Naive B cell (primary cell): Measurements from ENCODE around the gene COL19A1. TPM values are rescaled to one million over a fixed set of nuclear protein-coding genes. Genes with fewer than 3 reads are reported as not detected.
"Not testable (repeated sequence)": the region's sequence is repeated elsewhere in the genome, so short reads cannot be mapped to it uniquely, and the experiment has no call there.

Source experiments
- ATAC-seq, 2 donors: fragments of 150-1000 bp; cut with Tn5 transposase; 2 replicates each; pipeline ENCODE4 v1.10.0; 2021; ENCODE audit warnings: low read depth in 2 of 2, mild to moderate bottlenecking in 2 of 2, moderate library complexity in 2 of 2
- DNase-seq: peaks from one replicate; pipeline ENCODE4 v3.0.0; 2022
- H3K27ac Mint-ChIP-seq, 6 donors: one replicate each; pipeline ENCODE4 v1.8.0; 2020 to 2022; ENCODE audit warnings: mild to moderate bottlenecking in 6 of 6, mixed read lengths in 6 of 6, moderate library complexity in 5 of 6, inconsistent platforms in 2 of 6
- H3K27me3 Mint-ChIP-seq, 3 donors: one replicate each; pipeline ENCODE4 v1.8.0; 2021 to 2022; ENCODE audit warnings: mixed read lengths in 3 of 3, mild to moderate bottlenecking in 1 of 3
- H3K36me3 Mint-ChIP-seq, 2 donors: one replicate each; pipeline ENCODE4 v1.8.0; 2020 to 2022; ENCODE audit warnings: mixed read lengths in 2 of 2, inconsistent platforms in 1 of 2, mild to moderate bottlenecking in 1 of 2
- H3K4me1 Mint-ChIP-seq, 3 donors: one replicate each; pipeline ENCODE4 v1.8.0; 2020 to 2022; ENCODE audit warnings: mixed read lengths in 3 of 3, inconsistent platforms in 1 of 3, mild to moderate bottlenecking in 1 of 3, moderate library complexity in 1 of 3
- H3K4me3 Mint-ChIP-seq, 8 donors: one replicate each; pipeline ENCODE4 v1.8.0; 2020 to 2022; ENCODE audit warnings: mild to moderate bottlenecking in 8 of 8, mixed read lengths in 8 of 8, moderate library complexity in 8 of 8, inconsistent platforms in 2 of 8
- H3K9me3 Mint-ChIP-seq, 7 donors: one replicate each; pipeline ENCODE4 v1.8.0; 2020 to 2022; ENCODE audit warnings: mixed read lengths in 7 of 7, mild to moderate bottlenecking in 5 of 7, inconsistent platforms in 2 of 7, moderate library complexity in 1 of 7
- polyA plus RNA-seq, 6 donors: library from polyadenylated mRNA; unstranded; fragments of 300-500 nt; fragmentation: Illumina TruSeq; gene quantifications; one replicate each; pipeline ENCODE4 v1.2.3, GENCODE V29; 2021; ENCODE audit warnings: low read depth in 6 of 6

Gene COL19A1
- polyA plus RNA-seq, 6 donors from 2014 or later, result 14.1 to 47.3 (median 31.9) TPM

GRCh38 chr6:69871107-69871506, 4.8 kb downstream of the COL19A1 start:
- Mint-ChIP-seq H3K27ac (peak overlapping the region in 4 of 6 donors; percentile 8 to 99 (median 58)), H3K27me3 (no peaks in the 10 kb centered on the region), H3K4me1 (peaks cover 63 to 82% (median 74%) of the 10 kb centered on the region in 3 donors), H3K9me3 (peaks cover 0 to 14% (median 5%) of the 10 kb centered on the region in 7 donors), H3K36me3 (peaks cover 49 to 50% of the 10 kb centered on the region in 2 donors), H3K4me3 (peak overlapping the region; percentile 26 to 99 (median 94))
- DNase-seq, result no peak
- no peak for ATAC-seq

- H3K27ac Mint-ChIP-seq, result peak overlapping the region; percentile 23 to 99 (median 79)
Observed at GRCh38 chr6:69873291-69873690, 6.9 kb downstream of the COL19A1 start.

GRCh38 chr6:69875715-69876114, 9.4 kb downstream of the COL19A1 start:
- Mint-ChIP-seq H3K9me3 (peaks cover 0 to 14% (median 5%) of the 10 kb centered on the region in 7 donors), H3K4me3 (peak overlapping the region in 5 of 8 donors; percentile 0 to 36 (median 22)), H3K4me1 (peaks cover 41 to 81% (median 59%) of the 10 kb centered on the region in 3 donors), H3K27me3 (no peaks in the 10 kb centered on the region), H3K27ac (peak overlapping the region; percentile 69 to 99 (median 90)), H3K36me3 (peaks cover 41 to 44% of the 10 kb centered on the region in 2 donors)
- no peak for DNase-seq
- ATAC-seq, result no peak

More at GRCh38 chr6:69873291-69873690, 6.9 kb downstream of the COL19A1 start:
- Mint-ChIP-seq H3K4me1 (peaks cover 52 to 82% (median 64%) of the 10 kb centered on the region in 3 donors), H3K27me3 (no peaks in the 10 kb centered on the region), H3K36me3 (peaks cover 45 to 51% of the 10 kb centered on the region in 2 donors), H3K4me3 (peak overlapping the region in 6 of 8 donors; percentile 3 to 60 (median 46)), H3K9me3 (peaks cover 0 to 14% (median 5%) of the 10 kb centered on the region in 7 donors)
- no peak for DNase-seq
- ATAC-seq, result no peak

GRCh38 chr6:69878795-69879194, 12.4 kb downstream of the COL19A1 start:
- ATAC-seq, result no peak
- H3K27ac Mint-ChIP-seq, result peak overlapping the region; percentile 83 to 99 (median 96)
- H3K27me3 Mint-ChIP-seq, result no peaks in the 10 kb centered on the region
- H3K4me3 Mint-ChIP-seq, result peak overlapping the region; percentile 25 to 74 (median 52)
- H3K4me1 Mint-ChIP-seq, result peaks cover 52 to 85% (median 63%) of the 10 kb centered on the region in 3 donors
- DNase-seq, result no peak
- H3K9me3 Mint-ChIP-seq, result peaks cover 0 to 10% (median 5%) of the 10 kb centered on the region in 7 donors
- H3K36me3 Mint-ChIP-seq, result peaks cover 33 to 35% of the 10 kb centered on the region in 2 donors

- peak; percentile 45 for DNase-seq
- peaks cover 48 to 85% (median 63%) of the 10 kb centered on the region in 3 donors for H3K4me1 Mint-ChIP-seq
- H3K9me3 Mint-ChIP-seq, result peaks cover 0 to 3% (median 0%) of the 10 kb centered on the region in 7 donors
- peak overlapping the region; percentile 72 to 91 (median 80) for H3K4me3 Mint-ChIP-seq
- peaks cover 20 to 40% of the 10 kb centered on the region in 2 donors for H3K36me3 Mint-ChIP-seq
- peak overlapping the region; percentile 98 to 99 (median 99) for H3K27ac Mint-ChIP-seq
- ATAC-seq, result peak; percentile 17 to 22
- H3K27me3 Mint-ChIP-seq, result no peaks in the 10 kb centered on the region
Observed at GRCh38 chr6:69880601-69881000, 14.2 kb downstream of the COL19A1 start.

- peak; percentile 83 for DNase-seq
- Mint-ChIP-seq H3K27me3 (no peaks in the 10 kb centered on the region), H3K27ac (peak overlapping the region; percentile 98 to 99 (median 99)), H3K9me3 (peaks cover 0 to 6% (median 0%) of the 10 kb centered on the region in 7 donors), H3K36me3 (peaks cover 15 to 46% of the 10 kb centered on the region in 2 donors), H3K4me1 (peaks cover 43 to 86% (median 61%) of the 10 kb centered on the region in 3 donors), H3K4me3 (peak overlapping the region; percentile 72 to 91 (median 80))
- ATAC-seq, result peak; percentile 86 to 87
Observed at GRCh38 chr6:69881322-69882151, 15.2 kb downstream of the COL19A1 start.

GRCh38 chr6:69883551-69883950, 17.2 kb downstream of the COL19A1 start:
- Mint-ChIP-seq H3K4me3 (peak overlapping the region in 5 of 8 donors; percentile 65 to 88 (median 73)), H3K27ac (peak overlapping the region; percentile 98 to 99 (median 99)), H3K36me3 (peaks cover 20 to 58% of the 10 kb centered on the region in 2 donors), H3K27me3 (no peaks in the 10 kb centered on the region), H3K9me3 (peaks cover 0 to 7% (median 0%) of the 10 kb centered on the region in 7 donors), H3K4me1 (peaks cover 54 to 97% (median 74%) of the 10 kb centered on the region in 3 donors)
- DNase-seq, result no peak
- ATAC-seq, result no peak

GRCh38 chr6:69884231-69884630, 17.9 kb downstream of the COL19A1 start:
- Mint-ChIP-seq H3K4me1 (peaks cover 50 to 97% (median 75%) of the 10 kb centered on the region in 3 donors), H3K27me3 (no peaks in the 10 kb centered on the region), H3K27ac (peak overlapping the region; percentile 98 to 99 (median 99)), H3K36me3 (peaks cover 15 to 54% of the 10 kb centered on the region in 2 donors), H3K9me3 (peaks cover 0 to 11% (median 0%) of the 10 kb centered on the region in 7 donors), H3K4me3 (peak overlapping the region in 7 of 8 donors; percentile 36 to 87 (median 65))
- ATAC-seq (no peak), DNase-seq (no peak)

GRCh38 chr6:69887026-69887425, 20.7 kb downstream of the COL19A1 start:
- H3K27me3 Mint-ChIP-seq, result no peaks in the 10 kb centered on the region
- DNase-seq, result peak; percentile 61
- H3K9me3 Mint-ChIP-seq, result peaks cover 2 to 22% (median 5%) of the 10 kb centered on the region in 7 donors
- peaks cover 26 to 57% of the 10 kb centered on the region in 2 donors for H3K36me3 Mint-ChIP-seq
- peak; percentile 94 for ATAC-seq
- H3K4me1 Mint-ChIP-seq, result peaks cover 49 to 95% (median 69%) of the 10 kb centered on the region in 3 donors
- H3K27ac Mint-ChIP-seq, result peak overlapping the region; percentile 96 to 100 (median 98)
- peak overlapping the region; percentile 12 to 80 (median 64) for H3K4me3 Mint-ChIP-seq

GRCh38 chr6:69887714-69888345, 21.5 kb downstream of the COL19A1 start:
- Mint-ChIP-seq H3K36me3 (peaks cover 26 to 55% of the 10 kb centered on the region in 2 donors), H3K4me3 (peak overlapping the region in 7 of 8 donors; percentile 26 to 85 (median 62)), H3K27ac (peak overlapping the region; percentile 96 to 100 (median 98)), H3K9me3 (peaks cover 2 to 22% (median 5%) of the 10 kb centered on the region in 7 donors), H3K27me3 (no peaks in the 10 kb centered on the region), H3K4me1 (peaks cover 45 to 92% (median 65%) of the 10 kb centered on the region in 3 donors)
- ATAC-seq (peak in 1 of 2 donors; percentile 10), DNase-seq (no peak)

GRCh38 chr6:69888482-69889233, 22.3 kb downstream of the COL19A1 start:
- DNase-seq (no peak), ATAC-seq (no peak)
- Mint-ChIP-seq H3K4me3 (peak overlapping the region in 6 of 8 donors; percentile 46 to 85 (median 55)), H3K36me3 (peaks cover 26 to 50% of the 10 kb centered on the region in 2 donors), H3K27ac (peak overlapping the region; percentile 76 to 100 (median 98)), H3K4me1 (peaks cover 43 to 86% (median 63%) of the 10 kb centered on the region in 3 donors), H3K27me3 (no peaks in the 10 kb centered on the region), H3K9me3 (peaks cover 2 to 22% (median 5%) of the 10 kb centered on the region in 7 donors)

GRCh38 chr6:69889234-69889974, 23.0 kb downstream of the COL19A1 start:
- Mint-ChIP-seq H3K36me3 (peaks cover 26 to 44% of the 10 kb centered on the region in 2 donors), H3K4me1 (peaks cover 42 to 86% (median 62%) of the 10 kb centered on the region in 3 donors), H3K27ac (peak overlapping the region in 5 of 6 donors; percentile 47 to 100 (median 85)), H3K9me3 (peaks cover 2 to 22% (median 5%) of the 10 kb centered on the region in 7 donors), H3K4me3 (peak overlapping the region in 5 of 8 donors; percentile 3 to 66 (median 53))
- not testable (repeated sequence) for DNase-seq, H3K27me3 Mint-ChIP-seq, ATAC-seq
